ENCODE data around the gene TSPAN18. TPM values are rescaled to one million over a fixed set of nuclear protein-coding genes. Genes with fewer than 3 reads are reported as not detected.

Gene TSPAN18
- total and polyA plus RNA-seq, 2 of the 4 experiments (the other 2 are of a cell fraction) = 0.36 to 1.1 TPM

GRCh38 chr11:44833877-44834452 lies 107.2 kb downstream of the TSPAN18 start:
- no peak overlapping the region for H3K56ac ChIP-seq (ENCODE audit: extremely low read depth, insufficient read depth, low read length)
- H3K4me2 ChIP-seq (ENCODE audit: low read depth, low read length) = no peak overlapping the region
- H3K23ac ChIP-seq (ENCODE audit: low read depth, low read length) = no peak overlapping the region
- CTCF ChIA-PET = interaction anchor here (0.7 kb wide), 1 partner anchor 78 kb away, joined by 6 read pairs; no protein-coding TSS in a partner anchor
- no peak overlapping the region for H3K4ac ChIP-seq (ENCODE audit: low read depth, low read length)
- no peak overlapping the region for H4K91ac ChIP-seq (ENCODE audit: insufficient read depth, low read depth, low read length)
- no peak overlapping the region for H2BK120ac ChIP-seq (ENCODE audit: low read depth, low read length)
- no peak for TF ChIP-seq RAD21 (IDR thresholded peaks at IDR 0.05; ENCODE audit: low read length)
- TF ChIP-seq MAFK (IDR thresholded peaks at IDR 0.05; ENCODE audit: low read depth, low read length) = no peak
- TF ChIP-seq, protein P1, sequence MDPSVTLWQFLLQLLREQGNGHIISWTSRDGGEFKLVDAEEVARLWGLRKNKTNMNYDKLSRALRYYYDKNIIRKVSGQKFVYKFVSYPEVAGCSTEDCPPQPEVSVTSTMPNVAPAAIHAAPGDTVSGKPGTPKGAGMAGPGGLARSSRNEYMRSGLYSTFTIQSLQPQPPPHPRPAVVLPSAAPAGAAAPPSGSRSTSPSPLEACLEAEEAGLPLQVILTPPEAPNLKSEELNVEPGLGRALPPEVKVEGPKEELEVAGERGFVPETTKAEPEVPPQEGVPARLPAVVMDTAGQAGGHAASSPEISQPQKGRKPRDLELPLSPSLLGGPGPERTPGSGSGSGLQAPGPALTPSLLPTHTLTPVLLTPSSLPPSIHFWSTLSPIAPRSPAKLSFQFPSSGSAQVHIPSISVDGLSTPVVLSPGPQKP (IDR thresholded peaks at IDR 0.05; ENCODE audit: borderline replicate concordance, low read depth, low read length) = no peak
- TF ChIP-seq RCOR1 (IDR thresholded peaks at IDR 0.05; ENCODE audit: insufficient replicate concordance, low read length) = no peak
- TF ChIP-seq CHD1 (IDR thresholded peaks at IDR 0.05; ENCODE audit: low read depth, low read length) = no peak
- TF ChIP-seq MAZ (IDR thresholded peaks at IDR 0.05; ENCODE audit: borderline replicate concordance, low read depth, low read length) = no peak
- no peak for TF ChIP-seq RFX5 (IDR thresholded peaks at IDR 0.05; ENCODE audit: low read depth, low read length)
- no peak for TF ChIP-seq USF2 (IDR thresholded peaks at IDR 0.05; ENCODE audit: low read depth, low read length)
- no peak for TF ChIP-seq FOS (IDR thresholded peaks at IDR 0.05; ENCODE audit: low read depth, low read length)
- no peak for TF ChIP-seq MXI1 (IDR thresholded peaks at IDR 0.05; ENCODE audit: borderline replicate concordance, low read depth, low read length)
- TF ChIP-seq BHLHE40 (IDR thresholded peaks at IDR 0.05; ENCODE audit: low read depth, low read length) = no peak
- TF ChIP-seq NFE2L2 (IDR thresholded peaks at IDR 0.05; ENCODE audit: low read depth, low read length) = no peak
- no peak overlapping the region for H3K9ac ChIP-seq (ENCODE audit: low read depth, low read length)
- H4K5ac ChIP-seq (ENCODE audit: low read depth, low read length) = no peak overlapping the region
- H2AK5ac ChIP-seq (ENCODE audit: low read depth, low read length) = no peak overlapping the region
- H3K9me1 ChIP-seq (ENCODE audit: insufficient read depth, low read length) = no peaks in the 10 kb centered on the region
- ATAC-seq (ENCODE audit: low read depth) (no peak), DNase-seq (no peak)
- POLR2A ChIA-PET (ENCODE audit: unreplicated experiment) = no interaction called here
- in situ Hi-C loops (cut with MboI; ENCODE audit: low sequenced_read_pairs) (no loop called here), dilution Hi-C loops (cut with HindIII; ENCODE audit: low sequenced_read_pairs, unreplicated experiment) (no loop called here), intact Hi-C loops (cut with micrococcal nuclease) (no loop called here)
- H3K9me3 ChIP-seq (ENCODE audit: control insufficient read depth, insufficient read depth, low read length) = no peaks in the 10 kb centered on the region
- H3K79me1 ChIP-seq (ENCODE audit: low read depth in 1 of 2, low read length in 2 of 2) = no peaks in the 10 kb centered on the region
- WGBS, 2 experiments (ENCODE audit: extremely low coverage in 2 of 2, insufficient read length in 1 of 2) = 60% methylated on average over 1 of the region's 8 CpGs; no CpG with 5 or more reads in 1 of the 2 experiments
- H2BK15ac ChIP-seq (ENCODE audit: low read depth, low read length) = no peak overlapping the region
- no peak overlapping the region; the same call in 1 of the 2 replicates for H2BK20ac ChIP-seq (ENCODE audit: low read depth, low read length)
- H4K20me1 ChIP-seq (ENCODE audit: insufficient read depth, low read length) = no peaks in the 10 kb centered on the region
- no peak overlapping the region for H3K14ac ChIP-seq (replicated peaks; ENCODE audit: low read depth, low read length)
- no peak overlapping the region for H2AK9ac ChIP-seq (replicated peaks; ENCODE audit: low read depth, low read length, poor library complexity)
- H2AFZ ChIP-seq (replicated peaks; ENCODE audit: low read length, poor library complexity) = no peak overlapping the region
- peaks cover 18% of the 10 kb centered on the region for H3K27me3 ChIP-seq (ENCODE audit: control insufficient read depth, insufficient read depth, low read length)
- H2BK5ac ChIP-seq (ENCODE audit: low read depth, low read length, poor library complexity, severe bottlenecking) = no peak overlapping the region
- H3K4me1 ChIP-seq (ENCODE audit: control insufficient read depth, insufficient read depth, low read length) = peaks cover 2% of the 10 kb centered on the region
- no peaks in the 10 kb centered on the region for H3K36me3 ChIP-seq (ENCODE audit: control insufficient read depth, insufficient read depth, low read length)
- no peak overlapping the region for H4K8ac ChIP-seq (ENCODE audit: low read depth in 2 of 2, low read length in 2 of 2)
- no peak overlapping the region for H3K27ac ChIP-seq (ENCODE audit: insufficient read depth, low read length)
- no TSS peak for BruUV-seq (replicated peaks)
- H3K18ac ChIP-seq (ENCODE audit: low read depth, low read length) = no peak overlapping the region
- no peak overlapping the region for H3K4me3 ChIP-seq (ENCODE audit: insufficient read depth, low read depth, low read length)

All from IMR-90 (cell line).